Erythroblast (primary cell): ENCODE measurements around the gene FZD1.

Source experiments
- DNase-seq, 2 experiments: peaks; one replicate each; lab custom pipeline; 2025; lab: John Stamatoyannopoulos, UW
- GATA1 ChIP-seq: IDR thresholded peaks from 2 replicates; pipeline ENCODE4 v1.6.1; 2011; ENCODE audit warnings: low read depth, mild to moderate bottlenecking, control low read depth, low read length, moderate library complexity
- POLR2A ChIP-seq: IDR thresholded peaks from 2 replicates; pipeline ENCODE4 v1.6.1; 2011; ENCODE audit warnings: mild to moderate bottlenecking, low read length

Gene FZD1

GRCh38 chr7:91320366-91321078 is 56.3 kb downstream of the FZD1 start:
- TF ChIP-seq POLR2A: no peak
- TF ChIP-seq GATA1: no peak
- no peak for DNase-seq
